Measurements from ENCODE around the gene MDM2.

Gene MDM2

GRCh38 chr12:68769941-68770340, 38.0 kb upstream of the MDM2 start:
- Histone ChIP-seq H3K27me3 (ENCODE audit: control insufficient read depth, insufficient read depth, low read length, poor library complexity, severe bottlenecking) (no peaks in the 10 kb centered on the region), H3K4me1 (ENCODE audit: control insufficient read depth, insufficient read depth, low read length) (no peaks in the 10 kb centered on the region), H3K27ac (ENCODE audit: insufficient read depth, low read depth, low read length, poor library complexity, severe bottlenecking) (no peak overlapping the region), H3K4me3 (ENCODE audit: insufficient read depth, low read depth, low read length) (no peak overlapping the region), H3K36me3 (ENCODE audit: control insufficient read depth, insufficient read depth, low read length) (no peaks in the 10 kb centered on the region), H3K9me3 (ENCODE audit: control insufficient read depth, low read length) (no peaks in the 10 kb centered on the region)
- WGBS, 2 experiments: 88 to 94% methylated on average over 1 of the region's 1 CpG

- Histone ChIP-seq H3K36me3 (ENCODE audit: control insufficient read depth, insufficient read depth, low read length) (no peaks in the 10 kb centered on the region), H3K27ac (ENCODE audit: insufficient read depth, low read depth, low read length, poor library complexity, severe bottlenecking) (no peak overlapping the region), H3K4me3 (ENCODE audit: insufficient read depth, low read depth, low read length) (no peak overlapping the region), H3K4me1 (ENCODE audit: control insufficient read depth, insufficient read depth, low read length) (no peaks in the 10 kb centered on the region), H3K27me3 (ENCODE audit: control insufficient read depth, insufficient read depth, low read length, poor library complexity, severe bottlenecking) (no peaks in the 10 kb centered on the region), H3K9me3 (ENCODE audit: control insufficient read depth, low read length) (no peaks in the 10 kb centered on the region)
- 94 to 96% methylated on average over 5 of the region's 5 CpGs for WGBS, 2 experiments
Observed at GRCh38 chr12:68771223-68771925, 36.6 kb upstream of the MDM2 start.

GRCh38 chr12:68772714-68773113, 35.3 kb upstream of the MDM2 start:
- 91 to 95% methylated on average over 8 of the region's 8 CpGs for WGBS, 2 experiments
- Histone ChIP-seq H3K27ac (ENCODE audit: insufficient read depth, low read depth, low read length, poor library complexity, severe bottlenecking) (no peak overlapping the region), H3K36me3 (ENCODE audit: control insufficient read depth, insufficient read depth, low read length) (no peaks in the 10 kb centered on the region), H3K4me3 (ENCODE audit: insufficient read depth, low read depth, low read length) (no peak overlapping the region), H3K9me3 (ENCODE audit: control insufficient read depth, low read length) (no peaks in the 10 kb centered on the region), H3K27me3 (ENCODE audit: control insufficient read depth, insufficient read depth, low read length, poor library complexity, severe bottlenecking) (no peaks in the 10 kb centered on the region), H3K4me1 (ENCODE audit: control insufficient read depth, insufficient read depth, low read length) (no peaks in the 10 kb centered on the region)

- H3K9me3 ChIP-seq (ENCODE audit: control insufficient read depth, low read length): no peaks in the 10 kb centered on the region
- WGBS, 2 experiments: 90 to 92% methylated on average over 5 of the region's 5 CpGs
- no peaks in the 10 kb centered on the region for H3K4me1 ChIP-seq (ENCODE audit: control insufficient read depth, insufficient read depth, low read length)
- H3K36me3 ChIP-seq (ENCODE audit: control insufficient read depth, insufficient read depth, low read length): no peaks in the 10 kb centered on the region
- no peak overlapping the region for H3K27ac ChIP-seq (ENCODE audit: insufficient read depth, low read depth, low read length, poor library complexity, severe bottlenecking)
- H3K4me3 ChIP-seq (ENCODE audit: insufficient read depth, low read depth, low read length): no peak overlapping the region
- H3K27me3 ChIP-seq (ENCODE audit: control insufficient read depth, insufficient read depth, low read length, poor library complexity, severe bottlenecking): no peaks in the 10 kb centered on the region
Observed at GRCh38 chr12:68773582-68773981, 34.4 kb upstream of the MDM2 start.

GRCh38 chr12:68775121-68775630, 32.8 kb upstream of the MDM2 start:
- Histone ChIP-seq H3K4me1 (ENCODE audit: control insufficient read depth, insufficient read depth, low read length) (no peaks in the 10 kb centered on the region), H3K4me3 (ENCODE audit: insufficient read depth, low read depth, low read length) (no peak overlapping the region), H3K36me3 (ENCODE audit: control insufficient read depth, insufficient read depth, low read length) (no peaks in the 10 kb centered on the region), H3K27me3 (ENCODE audit: control insufficient read depth, insufficient read depth, low read length, poor library complexity, severe bottlenecking) (no peaks in the 10 kb centered on the region), H3K9me3 (ENCODE audit: control insufficient read depth, low read length) (no peaks in the 10 kb centered on the region), H3K27ac (ENCODE audit: insufficient read depth, low read depth, low read length, poor library complexity, severe bottlenecking) (no peak overlapping the region)
- WGBS, 2 experiments: 91 to 95% methylated on average over 7 of the region's 7 CpGs

GRCh38 chr12:68776976-68777610, 30.9 kb upstream of the MDM2 start:
- Histone ChIP-seq H3K27ac (ENCODE audit: insufficient read depth, low read depth, low read length, poor library complexity, severe bottlenecking) (no peak overlapping the region), H3K4me3 (ENCODE audit: insufficient read depth, low read depth, low read length) (no peak overlapping the region), H3K36me3 (ENCODE audit: control insufficient read depth, insufficient read depth, low read length) (no peaks in the 10 kb centered on the region), H3K27me3 (ENCODE audit: control insufficient read depth, insufficient read depth, low read length, poor library complexity, severe bottlenecking) (no peaks in the 10 kb centered on the region), H3K4me1 (ENCODE audit: control insufficient read depth, insufficient read depth, low read length) (no peaks in the 10 kb centered on the region), H3K9me3 (ENCODE audit: control insufficient read depth, low read length) (no peaks in the 10 kb centered on the region)
- WGBS, 2 experiments: 92 to 98% methylated on average over 5 of the region's 5 CpGs

- no peaks in the 10 kb centered on the region for H3K4me1 ChIP-seq (ENCODE audit: control insufficient read depth, insufficient read depth, low read length)
Observed at GRCh38 chr12:68779280-68779679, 28.7 kb upstream of the MDM2 start.

GRCh38 chr12:68780731-68781130, 27.2 kb upstream of the MDM2 start:
- Histone ChIP-seq H3K4me3 (ENCODE audit: insufficient read depth, low read depth, low read length) (no peak overlapping the region), H3K36me3 (ENCODE audit: control insufficient read depth, insufficient read depth, low read length) (no peaks in the 10 kb centered on the region), H3K27ac (ENCODE audit: insufficient read depth, low read depth, low read length, poor library complexity, severe bottlenecking) (no peak overlapping the region), H3K4me1 (ENCODE audit: control insufficient read depth, insufficient read depth, low read length) (no peaks in the 10 kb centered on the region), H3K9me3 (ENCODE audit: control insufficient read depth, low read length) (no peaks in the 10 kb centered on the region), H3K27me3 (ENCODE audit: control insufficient read depth, insufficient read depth, low read length, poor library complexity, severe bottlenecking) (no peaks in the 10 kb centered on the region)
- WGBS, 2 experiments: 89 to 92% methylated on average over 6 of the region's 6 CpGs

More at GRCh38 chr12:68779280-68779679, 28.7 kb upstream of the MDM2 start:
- H3K9me3 ChIP-seq (ENCODE audit: control insufficient read depth, low read length): no peaks in the 10 kb centered on the region
- H3K4me3 ChIP-seq (ENCODE audit: insufficient read depth, low read depth, low read length): no peak overlapping the region
- no peak overlapping the region for H3K27ac ChIP-seq (ENCODE audit: insufficient read depth, low read depth, low read length, poor library complexity, severe bottlenecking)
- H3K27me3 ChIP-seq (ENCODE audit: control insufficient read depth, insufficient read depth, low read length, poor library complexity, severe bottlenecking): no peaks in the 10 kb centered on the region
- no peaks in the 10 kb centered on the region for H3K36me3 ChIP-seq (ENCODE audit: control insufficient read depth, insufficient read depth, low read length)

GRCh38 chr12:68781728-68782127, 26.2 kb upstream of the MDM2 start:
- no peak overlapping the region for H3K27ac ChIP-seq (ENCODE audit: insufficient read depth, low read depth, low read length, poor library complexity, severe bottlenecking)

GRCh38 chr12:68784015-68784414, 24.0 kb upstream of the MDM2 start:
- Histone ChIP-seq H3K27me3 (ENCODE audit: control insufficient read depth, insufficient read depth, low read length, poor library complexity, severe bottlenecking) (no peaks in the 10 kb centered on the region), H3K4me3 (ENCODE audit: insufficient read depth, low read depth, low read length) (no peak overlapping the region), H3K4me1 (ENCODE audit: control insufficient read depth, insufficient read depth, low read length) (no peaks in the 10 kb centered on the region), H3K27ac (ENCODE audit: insufficient read depth, low read depth, low read length, poor library complexity, severe bottlenecking) (no peak overlapping the region), H3K9me3 (ENCODE audit: control insufficient read depth, low read length) (no peaks in the 10 kb centered on the region), H3K36me3 (ENCODE audit: control insufficient read depth, insufficient read depth, low read length) (no peaks in the 10 kb centered on the region)
- WGBS, 2 experiments: 87 to 88% methylated on average over 8 of the region's 8 CpGs

More at GRCh38 chr12:68781728-68782127, 26.2 kb upstream of the MDM2 start:
- no peaks in the 10 kb centered on the region for H3K9me3 ChIP-seq (ENCODE audit: control insufficient read depth, low read length)
- 91 to 94% methylated on average over 6 of the region's 6 CpGs for WGBS, 2 experiments
- no peaks in the 10 kb centered on the region for H3K27me3 ChIP-seq (ENCODE audit: control insufficient read depth, insufficient read depth, low read length, poor library complexity, severe bottlenecking)
- H3K36me3 ChIP-seq (ENCODE audit: control insufficient read depth, insufficient read depth, low read length): no peaks in the 10 kb centered on the region
- no peak overlapping the region for H3K4me3 ChIP-seq (ENCODE audit: insufficient read depth, low read depth, low read length)
- no peaks in the 10 kb centered on the region for H3K4me1 ChIP-seq (ENCODE audit: control insufficient read depth, insufficient read depth, low read length)

All from ectodermal cell (in vitro differentiated cells).